NCI-H345 (cell line): Measurements from ENCODE around the gene CPLX3.

ENCODE experiments used
- DNase-seq: peaks from one replicate; lab custom pipeline; 2025; lab: John Stamatoyannopoulos, UW

CPLX3 gene

DNA sequence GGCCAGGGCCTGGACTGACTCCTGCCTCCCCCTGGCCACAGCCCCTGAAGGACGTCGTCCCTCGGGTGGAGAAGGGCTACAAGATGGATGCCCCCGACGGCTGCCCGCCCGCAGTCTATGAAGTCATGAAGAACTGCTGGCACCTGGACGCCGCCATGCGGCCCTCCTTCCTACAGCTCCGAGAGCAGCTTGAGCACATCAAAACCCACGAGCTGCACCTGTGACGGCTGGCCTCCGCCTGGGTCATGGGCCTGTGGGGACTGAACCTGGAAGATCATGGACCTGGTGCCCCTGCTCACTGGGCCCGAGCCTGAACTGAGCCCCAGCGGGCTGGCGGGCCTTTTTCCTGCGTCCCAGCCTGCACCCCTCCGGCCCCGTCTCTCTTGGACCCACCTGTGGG is 24.1 kb upstream of the CPLX3 start:
- DNase-seq = no peak

DNA sequence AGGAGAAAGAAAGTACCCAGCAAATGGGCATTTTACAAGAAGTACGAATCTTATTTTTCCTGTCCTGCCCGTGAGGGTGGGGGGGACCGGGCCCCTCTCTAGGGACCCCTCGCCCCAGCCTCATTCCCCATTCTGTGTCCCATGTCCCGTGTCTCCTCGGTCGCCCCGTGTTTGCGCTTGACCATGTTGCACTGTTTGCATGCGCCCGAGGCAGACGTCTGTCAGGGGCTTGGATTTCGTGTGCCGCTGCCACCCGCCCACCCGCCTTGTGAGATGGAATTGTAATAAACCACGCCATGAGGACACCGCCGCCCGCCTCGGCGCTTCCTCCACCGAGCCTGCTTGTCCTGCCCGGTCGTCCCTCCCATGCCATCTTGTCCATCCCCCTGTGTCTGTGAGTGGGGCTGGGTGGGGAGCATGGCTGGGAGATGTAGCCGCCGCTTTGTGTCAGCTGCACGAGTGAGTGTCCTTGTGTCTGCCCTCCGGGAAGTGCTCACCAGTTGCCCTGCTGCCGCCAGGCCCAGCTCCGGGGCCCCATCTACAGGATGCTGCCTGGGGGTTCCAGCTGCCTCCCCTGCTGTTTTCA is 23.5 kb upstream of the CPLX3 start:
- no peak for DNase-seq

DNA sequence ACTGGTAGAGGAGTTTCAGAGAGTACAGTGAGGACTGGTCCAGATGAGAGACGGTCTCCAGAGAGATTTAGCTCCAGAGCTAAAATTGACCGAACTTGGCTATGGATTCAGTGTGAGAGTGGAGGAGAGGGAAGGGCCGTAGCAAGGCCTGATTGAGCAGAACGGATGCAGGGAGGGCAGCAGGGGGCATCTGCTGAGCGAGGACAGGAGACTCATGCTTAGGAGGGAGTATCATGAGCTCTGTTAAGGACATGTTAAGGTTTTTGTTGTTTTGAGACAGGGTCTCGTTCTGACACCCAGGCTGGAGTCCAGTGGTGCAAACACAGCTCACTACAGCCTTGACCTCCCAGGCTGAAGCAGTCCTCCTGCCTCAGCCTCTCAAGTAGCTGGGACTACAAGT is 21.5 kb upstream of the CPLX3 start:
- DNase-seq = no peak

DNA sequence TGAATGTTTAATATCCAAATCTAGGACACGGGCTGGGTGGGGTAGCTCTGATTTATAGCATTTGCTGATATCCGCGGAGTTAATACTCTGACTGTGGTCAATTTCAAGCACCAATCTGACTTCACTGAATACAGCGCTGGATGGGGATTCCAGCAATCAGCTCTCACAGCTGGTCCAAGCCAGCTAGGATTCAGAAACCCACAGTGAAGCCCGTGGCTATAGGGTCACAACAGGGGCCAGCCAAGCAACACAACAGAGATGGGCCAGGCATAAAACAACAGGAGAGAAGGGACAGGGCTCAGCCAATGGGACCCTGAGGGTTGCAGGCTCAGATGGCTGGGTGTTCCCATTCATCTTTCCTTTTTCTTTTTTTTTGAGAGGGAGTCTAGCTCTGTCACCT is 19.1 kb upstream of the CPLX3 start:
- DNase-seq = no peak

DNA sequence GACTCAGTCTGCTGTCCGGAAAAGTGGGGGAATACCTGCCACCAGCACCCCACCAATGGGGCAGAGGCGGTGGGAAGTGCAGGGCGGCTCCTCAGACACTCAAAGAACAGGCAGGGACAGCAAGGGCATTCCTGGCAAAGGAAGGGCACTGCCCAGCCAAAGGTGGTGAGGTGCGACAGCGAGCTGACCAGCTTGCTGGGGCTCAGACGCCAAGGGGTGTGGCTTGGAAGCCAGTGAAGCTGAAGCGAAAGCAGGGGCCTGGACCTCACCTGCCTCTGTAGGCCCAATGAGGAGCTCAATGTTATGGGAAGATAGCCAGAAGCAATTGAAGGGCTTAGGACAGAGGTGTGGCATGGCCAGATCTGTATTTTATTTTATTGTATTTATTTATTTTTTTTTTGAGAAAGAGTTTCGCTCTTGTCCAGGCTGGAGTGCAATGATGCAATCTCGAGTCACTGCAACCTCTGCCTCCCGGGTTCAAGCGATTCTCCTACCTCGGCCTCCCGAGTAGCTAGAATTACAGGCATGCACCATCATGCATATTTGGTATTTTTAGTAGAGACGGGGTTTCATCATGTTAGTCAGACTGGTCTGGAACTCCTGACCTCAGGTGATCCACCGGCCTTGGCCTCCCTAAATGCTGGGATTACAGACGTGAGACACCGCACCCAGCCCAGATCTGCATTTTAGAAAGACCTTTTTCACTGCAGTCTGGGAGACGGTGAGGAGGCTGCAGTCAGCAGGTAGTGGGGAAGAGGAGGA is 18.2 kb upstream of the CPLX3 start:
- DNase-seq = no peak

DNA sequence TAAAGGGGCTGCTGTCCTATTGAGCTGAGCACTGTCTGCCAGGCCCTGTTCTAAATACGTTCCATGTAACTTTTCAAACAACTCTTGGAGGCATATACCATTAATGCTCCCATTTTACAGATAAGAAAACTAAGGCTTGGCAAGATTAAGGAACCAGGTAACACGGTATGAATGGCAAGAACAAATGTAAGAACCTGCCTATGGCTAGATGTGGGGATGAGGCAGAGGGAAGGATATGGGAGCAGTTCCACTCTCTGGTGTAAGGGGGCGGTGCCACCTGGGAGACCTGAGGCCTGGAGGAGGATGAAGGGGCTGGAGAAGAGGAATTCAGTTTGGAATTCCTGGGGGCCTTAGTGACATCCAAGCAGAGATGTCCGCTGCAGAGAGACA is 17.6 kb upstream of the CPLX3 start:
- no peak for DNase-seq

DNA sequence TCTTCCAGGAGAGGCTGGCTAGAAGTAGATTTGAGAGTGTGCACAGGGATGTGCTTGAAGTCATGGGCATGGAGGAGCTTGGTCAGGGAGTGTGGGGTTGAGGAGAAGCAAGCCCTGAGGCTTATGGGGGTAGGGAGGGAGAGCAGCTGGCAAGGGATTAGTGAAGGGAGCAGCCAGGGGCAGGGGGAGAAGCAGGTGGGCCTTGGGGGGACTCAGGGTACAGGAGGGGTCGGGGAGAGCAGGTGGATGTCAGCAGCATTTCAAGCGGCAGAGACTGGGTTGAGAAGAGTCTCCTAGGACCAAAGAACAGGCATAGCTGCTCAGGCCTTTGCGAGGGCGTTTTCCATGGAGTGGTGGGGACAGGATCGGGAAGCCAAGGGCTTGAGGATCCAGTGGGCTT is 17.2 kb upstream of the CPLX3 start:
- no peak for DNase-seq

DNA sequence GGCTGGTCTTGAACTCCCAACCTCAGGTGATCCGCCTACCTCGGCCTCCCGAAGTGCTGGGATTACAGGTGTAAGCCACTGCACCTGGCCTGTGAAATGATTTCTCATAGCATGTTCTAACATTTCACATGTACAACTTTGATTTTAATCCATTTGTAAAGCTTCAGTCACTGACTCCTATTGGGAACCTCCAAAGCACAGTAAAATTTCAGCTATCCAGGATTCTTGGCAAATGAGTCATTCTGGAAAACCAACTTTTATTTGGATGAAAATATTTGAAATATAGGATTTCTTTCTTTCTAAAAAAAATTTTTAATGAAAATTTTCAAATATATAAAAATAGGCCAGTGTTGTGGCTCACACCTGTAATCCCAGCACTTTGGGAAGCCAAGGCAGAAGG is 16.5 kb upstream of the CPLX3 start:
- no peak for DNase-seq

DNA sequence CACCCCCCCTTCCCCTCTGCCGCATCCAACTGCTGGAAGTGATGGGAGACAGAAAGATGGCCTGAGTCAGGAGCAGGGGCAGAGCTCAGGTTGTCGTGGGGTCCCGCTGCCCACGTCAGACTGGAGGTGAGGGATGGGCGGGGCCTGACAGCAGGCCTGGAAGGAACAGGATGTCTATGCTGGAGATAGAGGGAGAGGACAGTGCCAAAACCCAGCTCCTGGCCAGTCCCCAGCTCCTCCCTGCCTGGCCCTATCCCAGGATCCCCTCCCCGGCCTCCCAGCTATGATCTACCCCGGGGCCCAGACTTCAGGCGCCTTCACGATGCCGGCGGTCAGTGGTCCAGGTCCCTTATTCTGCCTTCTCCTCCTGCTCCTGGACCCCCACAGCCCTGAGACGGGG is 13.9 kb upstream of the CPLX3 start, which contains the start of gene LMAN1L:
LMAN1L (plus strand) TSS at position 303 of the 400 bp plus-strand sequence; CDS start at position 323, 20 bp downstream.
- DNase-seq = no peak

DNA sequence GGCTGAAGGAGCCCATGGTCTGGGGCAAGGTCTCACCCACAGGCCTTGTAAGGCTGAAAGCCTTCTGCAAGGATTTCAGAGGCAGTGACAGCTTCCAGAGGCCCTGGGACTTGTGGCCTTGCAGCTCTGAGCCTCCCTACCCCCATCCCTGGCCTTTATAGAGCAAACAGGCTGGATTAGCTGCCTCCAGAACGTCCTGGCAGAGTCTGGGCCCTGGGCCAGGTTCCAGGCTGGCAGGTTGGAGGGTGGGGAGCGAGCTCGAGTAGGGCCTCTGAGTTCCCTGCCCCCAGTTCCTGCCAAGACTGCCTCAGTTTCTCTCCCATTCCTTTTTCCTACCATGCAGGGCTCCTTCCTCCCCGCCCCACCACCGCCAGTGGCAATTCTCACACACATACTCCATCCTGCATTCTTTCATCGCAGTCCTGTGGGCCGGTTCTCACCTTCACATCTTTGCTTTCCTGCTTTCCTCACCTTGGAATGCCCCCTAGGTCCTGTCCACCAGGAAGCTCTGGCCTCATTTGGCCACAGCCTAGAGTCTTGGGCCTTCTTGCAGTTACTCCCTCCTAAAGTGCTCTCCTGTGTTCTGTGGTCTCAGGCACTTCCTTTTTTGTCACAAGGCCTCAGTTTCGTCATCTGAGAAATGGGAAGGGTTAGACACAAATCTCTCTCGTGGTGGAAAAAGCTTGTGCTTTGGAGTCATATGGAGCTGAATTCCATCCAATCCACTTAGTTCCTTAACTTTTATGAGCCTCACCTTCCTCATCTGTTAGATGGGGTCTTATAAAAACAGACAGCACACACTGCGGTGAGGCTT is 11.1 kb upstream of the CPLX3 start:
- no peak for DNase-seq

DNA sequence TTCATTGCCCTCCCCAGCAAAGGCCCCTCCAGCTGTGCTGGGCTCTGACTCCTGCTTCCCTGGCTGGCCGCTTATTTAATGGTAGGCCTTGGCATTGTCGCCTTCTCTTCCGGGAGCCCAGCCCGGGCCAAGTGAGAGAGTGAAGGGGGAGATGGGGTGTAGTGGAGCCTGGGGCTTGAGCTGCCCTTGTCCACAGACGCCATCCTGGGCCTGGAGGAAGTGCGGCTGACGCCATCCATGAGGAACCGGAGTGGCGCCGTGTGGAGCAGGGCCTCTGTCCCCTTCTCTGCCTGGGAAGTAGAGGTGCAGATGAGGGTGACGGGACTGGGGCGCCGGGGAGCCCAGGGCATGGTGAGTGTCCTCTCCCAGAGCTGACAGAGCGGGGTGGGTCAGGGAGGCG is 10.5 kb upstream of the CPLX3 start:
- DNase-seq = no peak

DNA sequence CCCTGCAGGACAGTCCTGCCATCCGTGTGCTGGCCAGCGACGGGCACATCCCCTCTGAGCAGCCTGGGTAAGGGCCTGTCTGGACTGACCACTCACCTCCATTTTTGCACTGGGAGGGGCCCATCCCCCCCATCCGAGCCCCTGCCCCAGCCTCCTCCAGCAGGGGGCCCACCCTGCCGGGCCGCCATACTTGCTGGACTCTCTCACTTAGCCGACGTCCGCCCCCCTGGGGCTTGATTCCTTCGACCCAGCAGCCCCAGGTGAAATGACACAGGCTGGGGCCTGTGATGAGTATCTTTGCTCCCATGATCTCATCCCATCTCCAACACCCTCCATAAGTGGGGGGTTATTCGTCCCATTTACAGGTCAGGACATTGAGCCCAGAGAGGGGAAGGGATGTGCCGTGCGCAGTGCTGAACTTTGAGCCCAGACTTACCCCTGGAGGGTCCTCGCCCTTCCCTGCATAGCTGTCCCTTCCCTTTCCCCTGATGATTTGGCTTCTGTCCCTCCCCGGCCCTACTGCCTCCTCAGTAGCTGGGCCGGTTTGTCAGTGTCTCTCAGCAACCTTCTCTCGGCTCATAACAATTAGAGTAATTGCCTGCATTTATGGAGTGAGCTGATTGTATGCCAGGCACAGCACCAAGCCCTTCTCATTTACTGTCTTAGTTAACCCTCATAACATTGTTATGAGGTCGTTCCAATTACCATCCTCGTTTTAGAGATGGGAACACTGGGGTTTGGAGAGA is 9.6 kb upstream of the CPLX3 start:
- DNase-seq = no peak

DNA sequence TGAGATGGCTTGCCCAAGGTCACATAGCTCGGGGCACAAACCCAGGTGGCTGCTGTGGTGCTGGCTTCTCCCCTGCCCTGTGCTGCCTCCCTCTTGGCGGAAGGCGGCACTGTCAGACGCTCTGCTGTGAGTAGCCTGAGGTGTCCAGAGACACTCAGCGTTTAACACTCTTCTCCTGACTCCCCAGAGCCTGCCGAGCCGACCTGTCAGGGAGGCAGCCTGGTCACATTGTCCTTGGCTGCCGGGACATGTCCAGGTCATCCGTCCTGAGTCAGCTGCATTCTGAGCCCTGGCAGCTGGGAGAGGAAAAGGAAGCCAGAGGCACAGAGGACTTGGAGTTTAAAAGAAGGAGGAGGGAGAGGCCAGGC is 9.1 kb upstream of the CPLX3 start:
- no peak for DNase-seq

DNA sequence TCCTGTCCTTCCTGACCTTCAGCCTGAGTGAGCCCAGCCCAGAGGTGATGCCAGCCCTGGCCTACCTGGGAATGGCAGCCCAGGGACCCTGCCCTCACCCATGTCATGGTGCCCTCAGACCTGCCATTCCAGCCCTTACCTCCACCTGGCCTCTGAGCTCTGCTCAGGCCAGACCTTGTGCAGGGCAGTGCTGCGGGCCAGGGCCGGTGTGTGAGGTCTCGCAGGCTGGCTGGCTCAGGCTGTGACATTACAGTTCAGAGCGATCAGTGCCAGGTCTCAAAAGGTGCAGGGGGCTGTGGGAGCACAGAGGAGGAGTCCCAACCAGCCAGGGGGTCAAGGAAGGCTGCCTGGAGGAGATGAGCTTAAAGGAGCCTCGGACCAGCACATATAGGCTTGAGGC is 6.4 kb upstream of the CPLX3 start:
- no peak for DNase-seq

DNA sequence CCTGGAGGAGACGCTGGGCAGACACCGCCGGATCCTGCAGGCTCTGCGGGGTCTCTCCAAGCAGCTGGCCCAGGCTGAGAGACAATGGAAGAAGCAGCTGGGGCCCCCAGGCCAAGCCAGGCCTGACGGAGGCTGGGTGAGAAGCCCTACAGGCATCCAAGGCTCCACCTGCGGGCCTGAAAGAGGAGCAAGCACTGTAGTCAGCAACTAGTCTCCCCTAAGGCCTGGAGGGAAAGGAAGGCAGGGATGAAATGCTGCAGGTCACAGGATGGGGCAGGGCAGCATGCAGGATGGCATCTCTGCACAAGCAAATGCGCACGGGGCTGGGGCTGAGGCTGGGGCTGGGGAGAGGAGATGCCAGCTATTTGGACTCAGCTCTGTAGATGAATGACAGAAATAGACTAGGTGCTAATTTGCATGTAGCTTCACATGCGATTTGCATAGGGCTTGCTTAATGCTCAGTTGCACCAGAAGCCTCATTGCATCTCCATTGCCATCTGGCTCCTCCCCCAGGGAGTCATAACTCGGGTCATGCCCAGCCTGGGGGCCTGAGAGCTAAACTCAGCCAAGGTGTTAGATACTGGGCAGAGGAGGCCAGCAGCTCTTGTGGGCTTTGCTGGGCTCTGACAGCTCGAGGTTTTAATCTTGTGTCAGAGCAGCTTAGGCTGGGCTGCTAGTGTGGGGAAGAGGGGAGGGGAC is 5.2 kb upstream of the CPLX3 start:
- DNase-seq = peak; percentile 23

DNA sequence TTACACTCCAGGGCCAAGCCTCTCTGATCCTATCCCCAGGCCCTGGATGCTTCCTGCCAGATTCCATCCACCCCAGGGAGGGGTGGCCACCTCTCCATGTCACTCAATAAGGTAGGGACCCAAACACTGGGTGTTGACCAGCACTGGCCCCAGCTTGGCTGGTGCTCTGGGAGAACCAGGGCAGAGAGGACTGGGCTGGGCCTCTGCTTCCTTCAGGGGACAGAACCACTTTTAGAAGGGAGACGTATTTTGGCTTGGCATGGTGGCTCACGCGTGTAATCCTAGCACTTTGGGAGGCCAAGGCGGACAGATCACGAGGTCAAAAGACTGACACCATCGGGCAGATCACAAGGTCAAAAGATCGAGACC is 4.7 kb upstream of the CPLX3 start:
- no peak for DNase-seq

DNA sequence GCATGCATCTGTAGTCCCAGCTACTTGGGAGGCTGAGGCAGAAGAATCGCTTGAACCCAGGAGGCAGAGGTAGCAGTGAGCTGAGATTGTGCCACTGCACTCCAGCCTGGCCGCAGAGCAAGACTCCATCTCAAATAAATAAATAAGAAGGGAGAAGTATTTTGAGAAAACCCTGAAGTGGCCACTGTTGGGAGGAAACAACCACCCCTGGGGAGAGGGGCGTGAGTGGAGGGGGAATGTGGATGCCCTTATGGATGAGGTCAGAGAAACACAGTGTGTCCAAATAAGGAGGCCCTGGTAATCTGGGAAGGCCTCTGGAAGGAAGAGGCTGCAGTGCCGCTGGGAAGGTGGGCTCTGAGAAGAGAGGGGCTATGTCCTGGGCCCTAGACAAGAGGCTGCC is 4.2 kb upstream of the CPLX3 start:
- DNase-seq = no peak

DNA sequence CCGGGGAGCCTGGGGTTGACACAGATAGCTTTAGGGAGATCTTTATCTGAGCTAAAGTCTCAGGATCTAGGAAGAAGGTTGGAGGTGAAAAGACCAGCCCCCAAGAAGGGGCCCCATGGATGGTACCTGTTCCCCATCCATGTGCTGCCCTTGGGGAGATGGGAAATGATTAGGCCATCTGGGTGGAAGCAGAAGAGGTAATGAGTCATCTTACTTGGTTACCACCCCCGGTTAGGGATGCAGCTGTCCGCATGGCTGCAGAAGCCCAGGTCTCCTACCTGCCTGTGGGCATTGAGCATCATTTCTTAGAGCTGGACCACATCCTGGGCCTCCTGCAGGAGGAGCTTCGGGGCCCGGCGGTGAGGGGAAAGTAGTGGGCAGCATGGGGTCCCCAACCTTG is 3.1 kb upstream of the CPLX3 start:
- DNase-seq = no peak

DNA sequence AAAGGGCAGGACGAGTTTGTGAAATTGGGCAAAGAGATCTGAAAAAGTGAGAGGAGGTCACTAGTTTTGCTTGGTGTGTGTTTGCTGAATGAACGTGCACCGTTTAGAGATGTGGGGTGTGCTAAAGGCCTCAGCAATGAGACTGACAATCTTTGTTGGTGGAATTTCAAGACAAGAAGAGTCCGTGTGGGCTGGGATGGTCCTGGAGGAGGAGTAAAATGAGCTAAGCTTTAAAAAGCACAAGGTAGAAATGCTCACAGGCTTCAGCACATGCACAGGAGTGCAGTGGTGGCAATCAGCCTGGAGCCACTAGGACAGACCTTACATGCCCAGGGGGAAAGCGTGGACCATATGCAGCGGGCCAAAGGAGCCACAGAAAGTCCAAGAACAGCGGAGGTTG is 1.5 kb upstream of the CPLX3 start:
- DNase-seq = no peak

DNA sequence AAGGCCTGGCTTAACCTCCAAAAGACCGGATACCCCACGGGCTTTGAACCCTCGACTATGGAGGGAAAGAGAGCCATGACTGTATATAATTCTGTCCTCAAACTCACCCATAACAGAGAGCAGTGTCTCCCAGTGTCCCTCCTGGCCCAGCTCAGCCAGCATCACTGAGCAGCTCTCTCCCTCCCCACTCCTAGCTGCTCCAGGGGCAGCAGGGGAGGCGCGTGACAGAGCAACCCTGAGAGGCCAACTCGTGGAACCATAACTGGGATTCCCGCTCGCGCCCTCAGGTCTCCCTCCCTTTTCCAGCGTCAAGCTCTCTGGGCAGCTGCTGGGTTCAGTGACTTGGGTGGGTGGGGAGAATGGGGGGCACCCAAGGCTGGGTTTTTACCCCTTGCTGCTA is 561 bp upstream of the CPLX3 start:
- DNase-seq = no peak

DNA sequence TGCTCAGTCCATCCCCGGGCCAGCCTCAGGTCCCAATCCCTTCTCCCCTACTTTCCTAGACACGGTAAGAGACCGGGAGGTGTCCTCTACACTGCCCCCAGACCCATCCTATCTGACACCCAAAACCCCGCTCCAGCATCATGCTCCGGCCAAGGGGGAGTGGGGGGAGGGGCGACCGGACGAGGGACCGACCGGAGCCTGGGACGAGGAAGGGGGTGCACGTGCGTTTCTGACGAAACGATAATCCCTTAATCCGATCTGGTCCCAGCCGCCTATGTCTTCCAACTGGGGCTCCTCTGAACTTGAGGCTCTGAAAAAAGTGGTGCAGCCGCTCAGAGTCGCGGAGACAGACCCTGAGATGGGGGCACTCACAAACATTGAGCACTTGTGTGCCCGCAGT is 494 bp downstream of the CPLX3 start:
- no peak for DNase-seq

DNA sequence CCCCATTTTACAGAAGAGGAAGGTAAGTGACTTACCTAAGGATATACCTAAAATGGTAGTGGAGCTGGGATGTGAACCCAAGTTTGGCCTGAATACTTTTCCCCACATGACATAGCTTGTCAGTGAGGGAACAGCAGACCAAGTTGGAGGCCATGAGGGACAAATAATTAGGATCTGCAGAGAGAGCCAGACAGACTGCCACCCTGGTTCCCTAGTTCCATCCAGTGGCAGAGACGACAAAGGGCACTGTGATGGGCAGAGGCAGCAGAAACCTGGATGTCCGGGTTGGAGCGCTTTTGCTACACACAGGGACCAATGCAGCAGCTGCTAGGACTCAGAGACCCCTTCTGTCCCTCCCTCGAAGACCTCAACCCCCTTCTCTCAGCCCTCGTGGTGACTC is 1.2 kb downstream of the CPLX3 start:
- no peak for DNase-seq
